DND-41 (cell line): ENCODE measurements around the gene FBXO38.

ENCODE experiments used
- CTCF ChIP-seq: IDR thresholded peaks from 2 replicates; pipeline ENCODE4 v1.5.1; 2012; ENCODE audit warnings: borderline replicate concordance, low read length, moderate library complexity, mild to moderate bottlenecking; ENCODE audit not compliant: poor library complexity, severe bottlenecking; ENCODE audit errors: extremely low read depth
- EZH2 ChIP-seq: IDR thresholded peaks from 3 replicates; pipeline ENCODE4 v1.6.1; 2012; ENCODE audit warnings: borderline replicate concordance, low read depth, mild to moderate bottlenecking, moderate library complexity, low read length, inconsistent platforms; ENCODE audit not compliant: severe bottlenecking

- TF ChIP-seq CTCF (no peak), EZH2 (no peak)
Measured at GRCh38 chr5:148445578-148445977, 61.8 kb downstream of the FBXO38 start.
